C4-2B (cell line): ENCODE measurements around the gene SUPT5H.

ENCODE experiments used
- ZFX ChIP-seq: fragments of 450-650 bp; IDR thresholded peaks from 2 replicates; pipeline ENCODE4 v1.6.1; 2017
- TF ChIP-seq, protein P1 (sequence below): fragments of 450-650 bp; conservative IDR thresholded peaks from 2 replicates; pipeline ENCODE4 v1.5.1; 2017; ENCODE audit warnings: mild to moderate bottlenecking

- TF ChIP-seq, protein P1, sequence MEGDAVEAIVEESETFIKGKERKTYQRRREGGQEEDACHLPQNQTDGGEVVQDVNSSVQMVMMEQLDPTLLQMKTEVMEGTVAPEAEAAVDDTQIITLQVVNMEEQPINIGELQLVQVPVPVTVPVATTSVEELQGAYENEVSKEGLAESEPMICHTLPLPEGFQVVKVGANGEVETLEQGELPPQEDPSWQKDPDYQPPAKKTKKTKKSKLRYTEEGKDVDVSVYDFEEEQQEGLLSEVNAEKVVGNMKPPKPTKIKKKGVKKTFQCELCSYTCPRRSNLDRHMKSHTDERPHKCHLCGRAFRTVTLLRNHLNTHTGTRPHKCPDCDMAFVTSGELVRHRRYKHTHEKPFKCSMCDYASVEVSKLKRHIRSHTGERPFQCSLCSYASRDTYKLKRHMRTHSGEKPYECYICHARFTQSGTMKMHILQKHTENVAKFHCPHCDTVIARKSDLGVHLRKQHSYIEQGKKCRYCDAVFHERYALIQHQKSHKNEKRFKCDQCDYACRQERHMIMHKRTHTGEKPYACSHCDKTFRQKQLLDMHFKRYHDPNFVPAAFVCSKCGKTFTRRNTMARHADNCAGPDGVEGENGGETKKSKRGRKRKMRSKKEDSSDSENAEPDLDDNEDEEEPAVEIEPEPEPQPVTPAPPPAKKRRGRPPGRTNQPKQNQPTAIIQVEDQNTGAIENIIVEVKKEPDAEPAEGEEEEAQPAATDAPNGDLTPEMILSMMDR, result no peak
- TF ChIP-seq ZFX, result no peak
Observed at GRCh38 chr19:39479916-39480315, 34.5 kb downstream of the SUPT5H start.
